ENCODE measurements around the gene ATP8B4.
"Not testable (repeated sequence)": the region's sequence is repeated elsewhere in the genome, so short reads cannot be mapped to it uniquely, and the experiment has no call there.

Gene ATP8B4

GRCh38 chr15:50110285-50110684, 8.7 kb downstream of the ATP8B4 start:
- DNase-seq (ENCODE audit: low read depth in 2 of 3, low spot score in 2 of 3) = no peak

- no peak for DNase-seq (ENCODE audit: low read depth in 2 of 3, low spot score in 2 of 3)
Observed at GRCh38 chr15:50109076-50109987, 9.7 kb downstream of the ATP8B4 start.

GRCh38 chr15:50108461-50108860, 10.6 kb downstream of the ATP8B4 start:
- DNase-seq (ENCODE audit: low read depth in 2 of 3, low spot score in 2 of 3) = no peak

DNA sequence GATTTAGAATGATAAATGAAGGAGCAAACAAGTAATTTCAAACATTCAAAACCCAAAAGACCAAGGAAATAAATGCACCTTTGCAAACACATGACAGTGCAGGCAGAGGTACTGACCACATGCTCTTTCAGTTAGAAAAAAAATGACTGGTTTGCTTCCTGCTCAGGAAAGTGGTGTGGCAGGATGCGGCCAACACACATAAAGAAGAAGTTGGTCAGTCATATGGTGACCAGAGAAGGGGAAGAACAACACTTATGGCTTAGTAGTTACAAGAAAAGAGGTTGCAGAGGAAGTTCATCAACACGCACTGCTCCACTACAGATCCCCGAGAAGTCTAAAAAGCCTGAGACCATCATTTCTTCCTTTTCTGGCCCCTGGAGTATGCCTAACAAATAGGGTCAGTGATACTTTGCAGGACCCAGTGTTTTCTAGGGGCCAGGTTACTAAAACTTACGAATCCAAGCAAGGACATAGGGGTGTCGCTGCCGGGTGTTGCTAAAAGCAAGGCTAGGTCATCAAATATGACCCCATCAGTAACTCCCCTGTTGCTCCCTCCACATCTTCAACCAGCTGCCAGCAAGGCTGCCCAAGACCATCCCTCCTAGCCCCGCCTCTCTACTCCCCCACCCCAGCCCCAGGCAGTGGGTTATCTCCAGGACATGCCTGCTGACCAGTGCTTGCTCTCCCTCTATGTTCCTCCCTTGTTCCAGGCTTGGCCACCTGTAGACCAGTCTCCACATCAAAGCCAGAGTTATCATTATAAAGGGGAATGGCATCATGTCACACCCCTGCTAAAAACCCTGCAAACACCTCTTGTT, 11.2 kb downstream of the ATP8B4 start:
- peak in 1 of 3 experiments; percentile 15 for DNase-seq (ENCODE audit: low read depth in 2 of 3, low spot score in 2 of 3)

DNA sequence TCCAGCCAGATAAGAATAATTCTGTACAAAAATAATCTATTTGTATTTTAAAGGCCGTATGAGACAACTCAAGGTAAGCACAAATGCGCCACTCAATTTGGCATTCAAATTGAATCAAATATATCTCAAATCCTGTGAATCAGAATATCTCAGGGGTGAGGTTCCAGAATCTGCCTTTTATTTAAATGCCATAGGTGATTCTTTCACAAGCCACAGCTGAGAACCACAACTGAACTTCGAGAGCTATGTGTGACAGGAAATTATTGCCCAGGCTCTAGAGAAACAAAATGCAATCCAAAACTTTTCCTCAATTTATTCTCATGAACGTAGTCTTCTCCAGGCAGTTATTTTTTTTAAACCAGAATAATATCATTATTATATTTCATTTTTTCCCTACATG, 11.9 kb downstream of the ATP8B4 start:
- DNase-seq (ENCODE audit: low read depth in 2 of 3, low spot score in 2 of 3) = no peak

DNA sequence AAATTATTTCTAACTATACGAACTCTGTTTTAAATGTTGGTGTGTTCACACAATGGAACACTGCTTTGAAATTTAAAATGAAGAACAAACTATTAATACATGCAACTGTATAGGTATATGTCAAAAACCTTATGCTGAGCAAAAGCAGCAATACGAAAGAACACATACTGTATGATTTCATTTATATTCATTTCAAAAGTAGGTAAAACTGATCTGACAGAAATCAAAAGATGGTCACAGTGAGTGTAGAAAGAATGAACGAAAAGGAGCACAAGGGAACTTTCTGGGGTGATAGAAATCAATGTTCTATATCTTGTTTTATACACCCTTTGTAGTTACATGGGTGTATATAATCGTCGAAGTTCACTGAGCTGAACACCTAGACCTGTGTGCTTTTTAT, 12.6 kb downstream of the ATP8B4 start:
- no peak for DNase-seq (ENCODE audit: low read depth in 2 of 3, low spot score in 2 of 3)

GRCh38 chr15:50100486-50100885, 18.5 kb downstream of the ATP8B4 start:
- no peak for DNase-seq (ENCODE audit: low read depth in 2 of 3, low spot score in 2 of 3)

- DNase-seq (ENCODE audit: low read depth in 2 of 3, low spot score in 2 of 3) = no peak
Observed at GRCh38 chr15:50098545-50098944, 20.5 kb downstream of the ATP8B4 start.

GRCh38 chr15:50095938-50096821, 22.9 kb downstream of the ATP8B4 start:
- DNase-seq (ENCODE audit: low read depth in 2 of 3, low spot score in 2 of 3) = no peak

GRCh38 chr15:50089386-50089785, 29.6 kb downstream of the ATP8B4 start:
- not testable (repeated sequence) for DNase-seq (ENCODE audit: low read depth in 2 of 3, low spot score in 2 of 3)

- no peak for DNase-seq (ENCODE audit: low read depth in 2 of 3, low spot score in 2 of 3)
Observed at GRCh38 chr15:50084932-50085331, 34.1 kb downstream of the ATP8B4 start.

DNA sequence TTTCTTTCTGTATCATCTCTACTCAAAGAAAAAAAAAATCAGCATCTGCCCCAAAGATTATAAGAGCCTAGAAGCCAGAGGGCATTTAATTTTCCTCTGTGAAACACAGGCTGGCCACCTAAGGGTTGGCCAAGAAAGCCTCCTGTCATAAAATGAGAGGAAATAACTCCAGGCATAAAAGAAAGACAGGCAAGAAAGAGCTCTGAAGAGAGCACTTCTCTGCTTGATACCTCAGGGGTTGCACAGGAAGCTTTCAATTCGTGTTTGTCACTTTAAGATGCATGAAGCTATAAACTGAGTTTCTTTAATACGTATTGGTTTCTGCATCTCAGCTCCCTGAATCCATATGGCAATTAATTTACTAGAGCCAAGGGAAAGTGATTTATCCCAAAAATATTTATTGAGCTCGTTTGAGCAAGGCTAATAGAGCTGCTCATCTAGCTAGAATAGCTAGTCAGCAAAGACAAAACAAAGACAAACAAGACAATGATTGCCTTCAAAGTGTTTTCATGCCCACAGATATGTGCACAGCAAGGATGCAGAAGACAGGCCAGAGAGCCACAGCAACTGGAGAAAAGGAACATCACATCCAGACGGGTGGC, 35.5 kb downstream of the ATP8B4 start:
- DNase-seq (ENCODE audit: low read depth in 2 of 3, low spot score in 2 of 3) = no peak

GRCh38 chr15:50082066-50082465, 37.0 kb downstream of the ATP8B4 start:
- no peak for DNase-seq (ENCODE audit: low read depth in 2 of 3, low spot score in 2 of 3)

DNA sequence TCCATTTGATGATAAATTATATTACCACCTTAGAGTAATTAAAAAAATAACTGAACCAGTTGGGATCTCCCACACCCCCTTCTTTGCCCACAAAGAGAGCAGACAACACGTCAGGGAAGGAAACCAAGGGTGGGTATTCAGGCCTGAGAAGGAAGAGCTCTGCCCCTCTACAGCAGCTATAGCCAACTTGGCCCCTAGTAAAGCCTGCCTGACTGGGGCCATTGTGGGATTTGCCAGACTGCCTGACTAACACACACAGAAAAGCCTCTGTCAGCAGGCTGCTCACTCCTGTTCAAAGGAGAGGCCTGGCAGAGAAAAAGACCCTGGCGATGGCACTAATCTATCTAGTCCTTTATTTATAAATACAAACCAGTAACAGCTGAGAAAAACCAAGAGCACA, 41.4 kb downstream of the ATP8B4 start:
- DNase-seq (ENCODE audit: low read depth in 2 of 3, low spot score in 2 of 3) = no peak

DNA sequence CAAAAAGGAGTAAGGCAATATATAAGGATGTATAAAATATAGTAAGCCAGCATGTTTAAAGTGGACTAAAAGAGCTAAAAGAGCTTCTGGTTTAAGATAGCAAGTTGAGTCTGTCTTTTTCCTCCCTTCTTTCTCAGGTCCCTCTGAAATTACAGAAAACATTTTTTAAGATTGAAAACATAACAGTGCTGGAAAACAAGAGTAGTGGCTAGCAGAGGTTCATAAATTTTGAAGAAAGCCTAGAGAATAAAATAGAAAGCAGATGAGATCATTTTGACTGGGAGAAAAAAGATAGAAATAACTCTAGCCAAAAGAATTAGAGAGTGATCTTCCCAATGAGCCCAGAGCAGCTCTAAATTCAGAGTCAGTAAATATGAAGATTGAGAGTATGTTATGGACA, 41.9 kb downstream of the ATP8B4 start:
- no peak for DNase-seq (ENCODE audit: low read depth in 2 of 3, low spot score in 2 of 3)

DNA sequence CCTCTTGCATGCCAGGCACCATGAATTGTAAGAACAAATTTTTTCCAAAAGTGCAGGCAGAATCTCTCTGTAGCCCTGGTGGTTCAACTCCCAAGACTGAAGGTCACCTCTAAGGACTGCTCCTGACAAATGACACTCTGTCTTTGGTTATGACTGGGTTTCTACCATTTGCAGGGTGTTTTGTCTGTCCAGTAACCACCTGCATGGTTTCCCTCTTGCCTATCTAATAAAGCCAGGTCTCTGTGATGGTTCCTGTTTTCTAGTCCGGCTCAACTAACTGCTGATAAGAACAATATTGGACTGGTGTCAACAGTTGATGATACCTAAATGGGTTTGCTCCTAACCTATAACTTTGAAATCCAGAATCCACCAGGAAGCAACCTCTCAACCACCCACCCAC, 43.7 kb downstream of the ATP8B4 start:
- DNase-seq (ENCODE audit: low read depth in 2 of 3, low spot score in 2 of 3) = no peak

DNA sequence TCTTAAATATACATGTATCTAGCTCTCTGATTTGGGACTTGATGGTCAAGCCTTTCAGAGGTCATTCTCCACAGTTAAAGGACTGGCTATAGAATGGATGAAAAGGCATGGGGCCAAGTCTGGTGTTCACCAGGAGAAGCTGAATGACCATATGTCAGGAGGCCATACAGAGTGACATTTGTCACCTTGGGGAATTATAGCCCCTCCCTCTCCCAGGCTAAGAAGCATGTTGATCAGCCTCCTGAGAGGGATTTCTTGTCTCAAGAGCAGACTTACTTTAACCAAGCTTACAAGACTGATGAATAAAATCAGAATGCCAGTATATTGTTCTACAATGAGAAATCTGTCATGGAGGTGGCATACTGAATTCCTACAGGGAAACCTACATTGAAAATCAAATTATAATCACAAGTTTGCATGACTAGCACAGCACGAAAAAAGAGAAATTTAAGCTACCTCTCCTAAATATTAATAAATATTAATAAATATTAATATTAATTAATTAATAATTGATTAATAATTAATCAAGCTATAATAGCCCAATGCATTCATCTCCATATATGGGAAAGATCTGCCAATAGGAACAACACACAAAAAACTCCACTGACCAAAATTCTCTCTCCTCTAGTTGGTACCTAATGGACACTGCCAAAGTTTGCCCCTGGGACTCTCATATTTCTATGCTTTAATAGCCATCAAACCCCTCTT, 47.3 kb downstream of the ATP8B4 start:
- DNase-seq (ENCODE audit: low read depth in 2 of 3, low spot score in 2 of 3) = no peak

DNA sequence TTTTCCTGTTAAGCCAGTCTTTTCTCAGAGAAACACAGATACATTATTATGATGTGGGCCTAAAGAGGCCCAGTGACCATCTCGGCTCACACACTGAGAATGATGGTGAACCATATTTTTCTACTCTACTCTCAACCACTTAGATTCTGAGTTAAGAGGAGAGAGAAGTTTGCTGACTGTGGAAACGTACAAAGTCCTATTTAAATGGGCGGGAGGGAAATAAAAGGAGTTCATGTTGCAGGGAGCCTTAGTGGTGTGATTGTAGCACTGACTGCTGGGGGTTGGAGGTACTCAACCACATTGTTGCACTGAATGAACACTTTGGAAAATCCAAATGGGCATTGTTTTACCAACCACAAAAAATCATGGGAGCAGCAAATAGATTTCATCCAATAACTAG, 51.0 kb downstream of the ATP8B4 start:
- no peak for DNase-seq (ENCODE audit: low read depth in 2 of 3, low spot score in 2 of 3)

DNA sequence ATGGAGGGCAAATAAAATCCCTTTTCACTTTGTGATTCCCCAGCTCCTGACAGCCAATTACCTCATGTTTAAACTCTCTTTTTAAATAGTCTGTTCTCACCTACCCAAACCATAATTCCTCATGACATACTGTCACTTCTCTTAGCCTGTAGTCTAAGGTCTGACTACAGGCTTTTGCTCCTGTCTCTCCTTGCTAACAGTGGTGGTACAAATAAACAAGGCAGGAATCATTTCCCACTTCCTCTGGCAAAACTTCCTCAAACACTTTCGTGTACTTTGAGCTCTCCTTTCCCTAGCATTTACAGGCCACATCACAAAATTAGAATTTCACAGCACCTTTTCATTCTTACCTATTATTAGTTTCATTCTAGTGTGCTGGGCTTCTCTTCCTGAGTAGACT, 51.8 kb downstream of the ATP8B4 start:
- no peak for DNase-seq (ENCODE audit: low read depth in 2 of 3, low spot score in 2 of 3)

DNA sequence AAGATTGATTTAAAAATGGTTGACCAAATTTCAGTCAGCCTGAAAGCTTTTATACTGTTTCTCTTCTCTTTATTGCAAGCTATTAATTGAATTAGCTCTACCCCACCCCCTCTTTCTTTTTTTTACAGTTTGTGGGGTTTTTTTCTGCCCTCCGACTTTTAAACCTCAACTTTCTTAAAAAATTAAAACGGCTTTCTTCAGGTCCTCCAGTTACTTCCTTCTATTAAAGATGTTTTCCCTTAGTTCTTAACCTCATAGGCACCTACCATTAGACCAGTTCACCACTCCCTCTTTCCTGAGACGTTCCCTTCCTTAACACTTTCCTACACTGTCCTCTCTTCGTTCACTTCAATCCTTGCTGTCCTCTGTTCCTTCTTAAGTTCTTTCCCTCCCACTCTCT, 52.4 kb downstream of the ATP8B4 start:
- no peak for DNase-seq (ENCODE audit: low read depth in 2 of 3, low spot score in 2 of 3)

Measured in activated CD8-positive, alpha-beta memory T cell treated with anti-CD3 and anti-CD28 coated beads for 48 hours (primary cell).